ENCODE data around the gene PLEKHD1.

DNA sequence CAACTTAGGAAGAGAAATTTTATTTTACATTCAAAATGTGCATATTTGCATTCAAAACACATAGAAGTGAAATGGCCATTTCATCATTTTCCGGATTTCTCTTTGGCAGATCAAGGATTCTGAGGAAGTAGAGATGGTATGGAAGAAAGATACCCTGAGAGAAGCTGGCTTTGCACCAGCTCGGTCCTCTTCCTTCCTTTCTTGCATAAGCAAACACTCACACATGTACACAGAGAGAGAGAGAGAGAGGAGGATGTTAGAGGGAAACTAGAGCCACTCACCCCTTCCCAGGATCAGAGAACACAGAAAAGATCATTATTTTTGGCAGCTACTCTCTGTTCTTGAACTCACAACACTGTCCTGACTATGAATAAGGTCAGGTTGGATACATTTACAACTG, 15.6 kb upstream of the PLEKHD1 start:
- TF ChIP-seq EZH2 (IDR thresholded peaks at IDR 0.05; ENCODE audit: low read depth, low read length, severe bottlenecking), result no peak
- TF ChIP-seq, protein P1, sequence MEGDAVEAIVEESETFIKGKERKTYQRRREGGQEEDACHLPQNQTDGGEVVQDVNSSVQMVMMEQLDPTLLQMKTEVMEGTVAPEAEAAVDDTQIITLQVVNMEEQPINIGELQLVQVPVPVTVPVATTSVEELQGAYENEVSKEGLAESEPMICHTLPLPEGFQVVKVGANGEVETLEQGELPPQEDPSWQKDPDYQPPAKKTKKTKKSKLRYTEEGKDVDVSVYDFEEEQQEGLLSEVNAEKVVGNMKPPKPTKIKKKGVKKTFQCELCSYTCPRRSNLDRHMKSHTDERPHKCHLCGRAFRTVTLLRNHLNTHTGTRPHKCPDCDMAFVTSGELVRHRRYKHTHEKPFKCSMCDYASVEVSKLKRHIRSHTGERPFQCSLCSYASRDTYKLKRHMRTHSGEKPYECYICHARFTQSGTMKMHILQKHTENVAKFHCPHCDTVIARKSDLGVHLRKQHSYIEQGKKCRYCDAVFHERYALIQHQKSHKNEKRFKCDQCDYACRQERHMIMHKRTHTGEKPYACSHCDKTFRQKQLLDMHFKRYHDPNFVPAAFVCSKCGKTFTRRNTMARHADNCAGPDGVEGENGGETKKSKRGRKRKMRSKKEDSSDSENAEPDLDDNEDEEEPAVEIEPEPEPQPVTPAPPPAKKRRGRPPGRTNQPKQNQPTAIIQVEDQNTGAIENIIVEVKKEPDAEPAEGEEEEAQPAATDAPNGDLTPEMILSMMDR (IDR thresholded peaks at IDR 0.05; ENCODE audit: control extremely low read depth in 1 of 3, insufficient read depth in 1 of 3, low read depth in 1 of 3, low read length in 3 of 3), result no peak
- TF ChIP-seq POLR2A (IDR thresholded peaks at IDR 0.05; ENCODE audit: control extremely low read depth in 1 of 2, low read depth in 2 of 2, low read length in 2 of 2), result no peak
- TF ChIP-seq, protein P2, sequence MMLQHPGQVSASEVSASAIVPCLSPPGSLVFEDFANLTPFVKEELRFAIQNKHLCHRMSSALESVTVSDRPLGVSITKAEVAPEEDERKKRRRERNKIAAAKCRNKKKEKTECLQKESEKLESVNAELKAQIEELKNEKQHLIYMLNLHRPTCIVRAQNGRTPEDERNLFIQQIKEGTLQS (IDR thresholded peaks at IDR 0.05; ENCODE audit: insufficient read depth, low read depth, low read length), result no peak
- TF ChIP-seq TEAD4 (IDR thresholded peaks at IDR 0.05; ENCODE audit: low read depth, low read length), result no peak
- TF ChIP-seq, protein P3, sequence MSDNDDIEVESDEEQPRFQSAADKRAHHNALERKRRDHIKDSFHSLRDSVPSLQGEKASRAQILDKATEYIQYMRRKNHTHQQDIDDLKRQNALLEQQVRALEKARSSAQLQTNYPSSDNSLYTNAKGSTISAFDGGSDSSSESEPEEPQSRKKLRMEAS (IDR thresholded peaks at IDR 0.05), result no peak
- TF ChIP-seq RXRA (IDR thresholded peaks at IDR 0.05; ENCODE audit: insufficient read depth, low read depth, low read length), result no peak
- no peak for TF ChIP-seq RAD21 (IDR thresholded peaks at IDR 0.05 in 1 of 2, conservative IDR thresholded peaks at IDR 0.05 in 1 of 2; ENCODE audit: low read depth in 2 of 2, low read length in 2 of 2)
- TF ChIP-seq, protein P4, sequence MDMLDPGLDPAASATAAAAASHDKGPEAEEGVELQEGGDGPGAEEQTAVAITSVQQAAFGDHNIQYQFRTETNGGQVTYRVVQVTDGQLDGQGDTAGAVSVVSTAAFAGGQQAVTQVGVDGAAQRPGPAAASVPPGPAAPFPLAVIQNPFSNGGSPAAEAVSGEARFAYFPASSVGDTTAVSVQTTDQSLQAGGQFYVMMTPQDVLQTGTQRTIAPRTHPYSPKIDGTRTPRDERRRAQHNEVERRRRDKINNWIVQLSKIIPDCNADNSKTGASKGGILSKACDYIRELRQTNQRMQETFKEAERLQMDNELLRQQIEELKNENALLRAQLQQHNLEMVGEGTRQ (IDR thresholded peaks at IDR 0.05; ENCODE audit: low read length), result no peak
- no peak for TF ChIP-seq RBBP5 (IDR thresholded peaks at IDR 0.05; ENCODE audit: borderline replicate concordance, low read depth, low read length)
- TF ChIP-seq, protein P5, sequence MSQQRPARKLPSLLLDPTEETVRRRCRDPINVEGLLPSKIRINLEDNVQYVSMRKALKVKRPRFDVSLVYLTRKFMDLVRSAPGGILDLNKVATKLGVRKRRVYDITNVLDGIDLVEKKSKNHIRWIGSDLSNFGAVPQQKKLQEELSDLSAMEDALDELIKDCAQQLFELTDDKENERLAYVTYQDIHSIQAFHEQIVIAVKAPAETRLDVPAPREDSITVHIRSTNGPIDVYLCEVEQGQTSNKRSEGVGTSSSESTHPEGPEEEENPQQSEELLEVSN (IDR thresholded peaks at IDR 0.05), result no peak
